ENCODE measurements around the gene ADCY6. TPM values are rescaled to one million over a fixed set of nuclear protein-coding genes. Genes with fewer than 3 reads are reported as not detected.

ADCY6 gene
- total RNA-seq, 1 experiment from 2014 or later = 31.1 TPM

- H3K9me3 Mint-ChIP-seq = no peaks in the 10 kb centered on the region
- DNase-seq = no peak
- no peak overlapping the region for H3K18ac ChIP-seq (ENCODE audit: insufficient read length, low read depth, low read length)
- no peak overlapping the region for H2BK20ac ChIP-seq (ENCODE audit: low read depth, low read length, poor library complexity, severe bottlenecking)
- H3K4ac ChIP-seq (ENCODE audit: low read depth, low read length) = no peak overlapping the region
- no peak overlapping the region for H4K8ac ChIP-seq (replicated peaks; ENCODE audit: insufficient read length, low read depth, low read length)
- no peak overlapping the region for H3K27ac ChIP-seq (ENCODE audit: insufficient read length, low read depth, low read length)
- H4K20me1 ChIP-seq (ENCODE audit: control insufficient read depth, insufficient read depth, insufficient read length) = no peaks in the 10 kb centered on the region
- H4K5ac ChIP-seq (ENCODE audit: insufficient read length, low read depth, low read length) = no peak overlapping the region
- peaks cover 3% of the 10 kb centered on the region; the same call in 1 of the 2 replicates for H3K27me3 Mint-ChIP-seq (ENCODE audit: low read depth)
- H3K9me3 ChIP-seq (ENCODE audit: control insufficient read depth, low read depth, low read length) = no peaks in the 10 kb centered on the region
- H3K4me1 Mint-ChIP-seq = peaks cover 25 to 44% of the 10 kb centered on the region in 2 experiments
- no peak overlapping the region for H3K9ac ChIP-seq (ENCODE audit: extremely low read depth, insufficient read length, low read length)
- no peaks in the 10 kb centered on the region; the same call in 1 of the 2 replicates for H3K4me1 ChIP-seq (ENCODE audit: insufficient read depth, low read length)
- no peak overlapping the region for H2BK120ac ChIP-seq (ENCODE audit: low read depth, low read length, poor library complexity, severe bottlenecking)
- no peak overlapping the region for H3K56ac ChIP-seq (ENCODE audit: insufficient read length, low read depth, low read length)
- H2AFZ ChIP-seq (ENCODE audit: low read length) = no peak overlapping the region
- no peak overlapping the region for H2BK12ac ChIP-seq (ENCODE audit: insufficient read length, low read depth, low read length)
- no CpG with 5 or more reads among the region's 63 CpGs for WGBS (ENCODE audit: extremely low coverage, insufficient read length, low lambda C conversion rate)
- no peaks in the 10 kb centered on the region for H3K79me1 ChIP-seq (ENCODE audit: insufficient read depth, low read depth, low read length, poor library complexity, severe bottlenecking)
- H3K4me3 Mint-ChIP-seq = no peak overlapping the region
- H3K14ac ChIP-seq (ENCODE audit: insufficient read depth, low read length) = no peak overlapping the region
- peak overlapping the region in 1 of 3 experiments; percentile 73; a peak in 3 of 7 replicates for H3K27ac Mint-ChIP-seq
- H2AK5ac ChIP-seq (ENCODE audit: insufficient read length, low read length) = no peak overlapping the region
- H3K23me2 ChIP-seq (ENCODE audit: insufficient read length, low read depth, low read length, poor library complexity, severe bottlenecking) = no peaks in the 10 kb centered on the region
- no peak overlapping the region for H4K91ac ChIP-seq (ENCODE audit: insufficient read length, low read depth, low read length)
- H3K79me2 ChIP-seq (ENCODE audit: insufficient read depth, low read length) = no peaks in the 10 kb centered on the region
- no peak overlapping the region for H2BK15ac ChIP-seq (ENCODE audit: low read depth, low read length)
- no peak for TF ChIP-seq CTCF (conservative IDR thresholded peaks at IDR 0.05)
- H2BK5ac ChIP-seq (ENCODE audit: insufficient read length, low read length) = no peak overlapping the region
- no peak overlapping the region for H3T11ph ChIP-seq (ENCODE audit: low read length)
- no peak overlapping the region for H3K4me2 ChIP-seq (ENCODE audit: insufficient read depth, insufficient read length, low read length)
- H3K23ac ChIP-seq (ENCODE audit: insufficient read length, low read depth, low read length) = no peak overlapping the region
- H3K27me3 ChIP-seq (ENCODE audit: insufficient read depth, low read length) = no peaks in the 10 kb centered on the region; the same call in 1 of the 2 replicates
- peaks cover 3 to 10% (median 6%) of the 10 kb centered on the region in 3 experiments; a peak in 5 of 7 replicates for H3K36me3 Mint-ChIP-seq (ENCODE audit: insufficient read depth in 1 of 3, low read depth in 3 of 3)
Observed at GRCh38 chr12:48782457-48783395, 6.2 kb downstream of the ADCY6 start.
